ENCODE data around the gene MS4A6E.
A peak's percentile ranks its signal among the peaks of the same experiment; 100 is the strongest.

The MS4A6E gene

DNA sequence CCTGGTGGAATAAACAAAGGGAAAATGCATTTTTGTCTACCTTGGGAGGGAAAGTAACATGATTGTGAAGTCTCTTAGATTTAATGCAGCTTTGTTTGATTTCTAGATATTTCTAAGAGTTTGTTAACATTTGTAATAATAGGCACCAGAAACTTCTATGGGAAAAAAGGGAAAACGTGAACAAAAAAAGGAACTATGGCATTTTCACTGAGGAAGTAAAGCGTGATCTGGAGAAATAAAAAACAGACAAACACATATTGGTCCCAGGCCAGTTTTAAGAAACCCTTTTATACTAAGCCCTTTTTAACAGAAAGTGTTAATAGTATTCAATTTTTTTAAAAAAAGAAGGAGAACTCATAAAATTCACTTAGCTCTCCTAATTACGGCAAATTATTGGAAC is 44.3 kb downstream of the MS4A6E start:
- no peak for FAIRE-seq
- DNase-seq (ENCODE audit: extremely low spot score, insufficient read length, low read depth) = no peak

DNA sequence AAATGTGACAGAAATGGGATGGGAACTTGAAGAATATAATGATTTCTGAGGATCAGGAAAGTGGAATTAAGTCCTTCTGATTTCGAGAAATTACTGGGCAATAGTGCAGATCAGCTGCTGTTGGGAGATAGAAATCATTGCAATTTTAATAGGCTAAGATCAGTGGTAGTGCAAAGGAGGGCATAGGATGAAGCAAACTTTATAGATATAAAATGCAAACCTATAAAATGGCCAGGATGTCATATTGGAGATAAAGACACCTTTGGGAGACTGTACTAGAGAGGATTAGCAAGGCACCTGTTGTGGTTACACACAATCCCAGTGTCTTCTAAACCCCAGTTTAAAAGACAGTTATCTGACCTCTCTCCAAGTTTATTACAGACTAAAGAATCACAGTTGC is 44.8 kb downstream of the MS4A6E start:
- FAIRE-seq (no peak), DNase-seq (ENCODE audit: extremely low spot score, insufficient read length, low read depth) (no peak)

DNA sequence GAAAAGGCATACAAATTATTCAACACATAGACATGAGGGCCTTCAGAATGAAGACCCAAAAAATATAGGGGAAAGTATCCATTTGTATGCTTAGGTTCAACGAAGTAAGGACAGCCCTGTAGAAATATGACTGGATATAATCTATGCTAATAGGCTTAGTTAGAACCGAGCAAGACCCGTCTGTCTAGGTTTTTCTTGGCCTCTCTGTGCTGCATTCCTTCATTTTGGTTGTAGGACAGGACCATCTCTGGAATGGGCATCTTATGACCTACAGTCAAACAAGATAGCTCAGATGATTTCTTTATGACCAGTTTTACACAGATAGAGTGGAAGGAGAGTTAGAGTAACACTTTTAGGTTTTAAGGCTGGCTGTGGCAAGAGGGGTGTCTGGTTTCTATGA is 45.7 kb downstream of the MS4A6E start:
- DNase-seq (ENCODE audit: extremely low spot score, insufficient read length, low read depth) (no peak), FAIRE-seq (no peak)

DNA sequence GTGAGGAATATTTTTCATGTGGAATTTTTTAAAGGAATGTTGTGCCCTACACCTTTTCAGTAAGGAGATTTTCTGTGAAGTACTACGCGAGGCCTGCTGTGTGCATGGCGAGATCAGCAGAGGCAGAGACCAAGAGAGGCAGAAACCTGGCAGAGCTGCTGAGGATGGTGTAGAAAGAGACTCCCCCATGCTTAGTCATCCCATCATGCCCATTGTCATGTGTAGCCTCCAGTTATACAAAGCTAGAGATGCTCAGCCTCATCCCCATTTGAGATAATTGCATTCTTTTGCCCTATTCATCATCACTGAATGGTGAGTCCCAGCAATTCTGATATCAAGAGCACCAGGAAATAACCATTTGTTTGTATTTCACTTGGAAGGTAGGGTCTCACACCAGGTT is 48.3 kb downstream of the MS4A6E start:
- no peak for FAIRE-seq
- no peak for DNase-seq (ENCODE audit: extremely low spot score, insufficient read length, low read depth)

- FAIRE-seq = no peak
Observed at GRCh38 chr11:60376601-60377000, 49.5 kb downstream of the MS4A6E start.

DNA sequence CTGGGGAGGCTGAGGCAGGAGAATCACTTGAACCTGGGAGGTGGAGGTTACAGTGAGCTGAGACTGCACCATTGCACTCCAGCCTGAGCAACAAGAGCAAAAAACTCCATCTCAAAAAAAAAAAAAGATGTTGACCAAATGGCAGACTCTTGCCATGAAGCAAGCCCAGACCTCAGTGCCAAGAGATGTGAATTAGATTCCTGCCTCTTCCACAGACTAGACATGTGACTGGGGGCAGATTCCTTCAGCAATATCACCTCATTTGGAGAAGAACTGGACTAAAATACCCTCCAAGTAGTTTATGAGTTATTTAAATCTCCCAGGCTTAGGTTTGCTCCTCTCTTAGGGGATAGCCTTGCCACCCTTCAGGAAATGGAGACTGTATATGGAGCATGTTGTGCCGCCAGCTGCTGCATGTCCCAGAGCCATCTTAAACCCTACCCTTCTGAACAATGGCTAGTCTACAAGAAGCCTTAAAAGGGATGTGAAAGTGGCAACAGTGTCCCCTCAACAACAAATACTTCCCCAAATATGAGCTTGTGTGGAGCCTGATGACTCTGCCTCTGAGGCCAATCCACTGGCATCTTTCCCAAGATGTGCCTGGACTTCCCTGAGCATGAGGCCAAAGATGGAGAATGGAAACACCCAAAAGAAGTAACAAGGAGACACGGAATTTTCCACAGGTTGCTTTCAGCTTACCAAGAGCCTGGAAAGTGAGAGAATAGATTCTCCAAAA is 50.5 kb downstream of the MS4A6E start:
- FAIRE-seq (peak; percentile 95), DNase-seq (ENCODE audit: extremely low spot score, insufficient read length, low read depth) (no peak)

More at GRCh38 chr11:60376601-60377000, 49.5 kb downstream of the MS4A6E start:
- DNase-seq (ENCODE audit: extremely low spot score, insufficient read length, low read depth) = no peak

DNA sequence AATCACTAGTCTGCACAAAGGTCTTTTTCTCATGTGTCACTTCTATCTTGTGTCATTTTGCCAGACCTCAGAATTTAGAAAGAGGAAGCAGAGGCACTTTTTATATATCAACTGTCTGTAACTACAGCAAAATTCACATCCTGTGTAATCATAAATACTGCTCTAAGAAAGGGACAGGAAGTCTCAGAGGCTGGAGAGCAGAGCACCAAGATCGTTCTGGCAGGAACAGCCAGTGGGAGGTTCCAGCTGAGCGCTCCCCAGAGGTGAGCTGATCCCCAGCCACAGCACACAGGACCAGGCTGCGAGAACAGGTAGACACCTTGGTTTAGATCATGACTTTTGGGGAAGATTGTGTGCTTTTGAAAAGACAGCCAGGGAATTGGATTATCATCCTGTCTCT is 51.3 kb downstream of the MS4A6E start, which contains the start of gene MS4A7:
Gene MS4A7, plus strand, starts transcription at position 179 of the 400 bp plus-strand sequence. CDS start 4,610 bp downstream, outside the sequence.
- FAIRE-seq (no peak), DNase-seq (ENCODE audit: extremely low spot score, insufficient read length, low read depth) (peak; percentile 55)

- DNase-seq (ENCODE audit: extremely low spot score, insufficient read length, low read depth) = no peak
- FAIRE-seq = peak; percentile 90
Observed at GRCh38 chr11:60389279-60389910, 62.3 kb downstream of the MS4A6E start.

- FAIRE-seq (no peak), DNase-seq (ENCODE audit: extremely low spot score, insufficient read length, low read depth) (no peak)
Observed at GRCh38 chr11:60390419-60390818, 63.4 kb downstream of the MS4A6E start.
